ENCODE measurements around the gene GRID1.

The GRID1 gene

GRCh38 chr10:85901599-85901998 lies 465.0 kb downstream of the GRID1 start:
- DNase-seq: no peak

- no peak for DNase-seq
These were observed 466.1 kb downstream of the GRID1 start for GRCh38 chr10:85900487-85900886.

DNA sequence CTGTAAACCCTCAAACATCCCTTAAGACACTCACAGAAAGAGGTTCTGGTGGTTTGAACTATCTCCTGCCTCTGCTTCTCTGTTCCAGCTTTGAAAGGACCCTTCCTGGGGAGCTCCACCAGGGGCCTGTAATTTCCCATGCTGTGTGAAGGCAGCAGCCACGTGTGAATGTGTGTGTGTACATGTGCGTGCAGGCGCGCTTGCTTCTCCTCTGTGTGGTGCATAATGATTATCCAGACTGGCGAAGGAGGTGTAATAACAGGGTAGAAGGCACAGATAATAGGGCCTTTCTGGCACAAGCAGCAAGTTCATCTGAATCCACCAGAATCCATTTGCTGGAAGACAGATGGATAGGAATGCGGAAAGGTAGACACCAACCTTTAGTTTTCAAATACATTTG lies 466.5 kb downstream of the GRID1 start:
- no peak for DNase-seq

GRCh38 chr10:85891472-85891871 lies 475.1 kb downstream of the GRID1 start:
- no peak for DNase-seq

- DNase-seq: no peak
These were observed 478.0 kb downstream of the GRID1 start for GRCh38 chr10:85888559-85888958.

GRCh38 chr10:85888004-85888403 lies 478.6 kb downstream of the GRID1 start:
- no peak for DNase-seq

DNA sequence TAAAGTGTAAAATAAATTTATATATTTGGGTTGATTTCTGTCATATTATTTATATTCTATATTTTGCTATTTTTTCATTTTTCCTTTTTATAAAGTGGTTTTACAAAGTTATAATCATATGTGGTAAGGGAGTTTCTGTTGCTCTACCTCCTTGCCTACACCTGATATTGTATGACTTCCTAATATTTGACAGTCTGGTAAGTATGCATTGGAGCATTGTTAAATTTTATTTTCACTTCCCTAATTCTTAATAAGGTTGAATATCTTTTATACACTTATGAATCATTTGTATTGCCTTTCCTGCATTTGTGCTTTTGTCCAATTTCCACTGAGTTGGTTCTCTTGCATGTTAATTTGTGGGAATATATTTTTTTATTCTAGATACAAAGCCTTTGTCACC lies 492.4 kb downstream of the GRID1 start:
- DNase-seq: no peak

DNA sequence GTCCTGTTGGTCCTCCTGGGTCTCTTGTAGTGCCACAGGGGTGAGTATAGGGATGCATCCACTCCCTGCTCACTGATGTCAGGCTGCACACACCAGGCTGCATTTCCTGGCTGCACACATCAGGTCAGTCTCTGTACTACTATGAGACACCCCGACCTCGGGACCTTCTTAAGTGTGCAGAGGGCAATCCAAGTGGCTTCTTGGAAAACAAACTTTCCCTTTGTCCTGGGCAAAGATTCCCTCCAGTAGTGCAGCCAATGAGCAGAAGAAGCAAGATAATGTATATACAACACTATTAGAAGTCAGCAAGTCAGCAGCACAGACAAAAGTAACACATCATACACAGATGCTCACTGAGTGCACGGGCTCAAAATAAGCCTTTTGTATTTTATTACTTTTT lies 493.5 kb downstream of the GRID1 start:
- no peak for DNase-seq

GRCh38 chr10:85868627-85869499 lies 497.7 kb downstream of the GRID1 start:
- DNase-seq: no peak

GRCh38 chr10:85864868-85865526 lies 501.6 kb downstream of the GRID1 start:
- no peak for DNase-seq

DNA sequence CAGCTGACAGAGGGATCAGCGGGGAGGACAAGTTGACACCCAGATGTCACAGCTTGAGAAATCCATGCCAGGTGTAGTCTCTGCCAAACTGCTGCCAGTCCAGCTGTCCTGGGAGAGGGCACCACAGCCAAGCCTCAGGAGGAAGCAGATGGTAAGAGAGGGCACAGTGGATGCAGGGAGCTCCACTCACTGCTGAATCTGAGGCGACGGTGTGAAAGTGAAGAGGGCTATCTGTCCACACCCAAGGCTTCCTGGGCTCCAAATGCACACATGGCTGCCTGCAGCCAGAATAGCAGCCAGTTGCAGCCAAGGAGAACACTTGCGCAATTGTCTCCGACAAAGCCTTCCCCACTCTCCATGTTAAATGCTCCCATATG lies 502.4 kb downstream of the GRID1 start:
- DNase-seq: no peak

DNA sequence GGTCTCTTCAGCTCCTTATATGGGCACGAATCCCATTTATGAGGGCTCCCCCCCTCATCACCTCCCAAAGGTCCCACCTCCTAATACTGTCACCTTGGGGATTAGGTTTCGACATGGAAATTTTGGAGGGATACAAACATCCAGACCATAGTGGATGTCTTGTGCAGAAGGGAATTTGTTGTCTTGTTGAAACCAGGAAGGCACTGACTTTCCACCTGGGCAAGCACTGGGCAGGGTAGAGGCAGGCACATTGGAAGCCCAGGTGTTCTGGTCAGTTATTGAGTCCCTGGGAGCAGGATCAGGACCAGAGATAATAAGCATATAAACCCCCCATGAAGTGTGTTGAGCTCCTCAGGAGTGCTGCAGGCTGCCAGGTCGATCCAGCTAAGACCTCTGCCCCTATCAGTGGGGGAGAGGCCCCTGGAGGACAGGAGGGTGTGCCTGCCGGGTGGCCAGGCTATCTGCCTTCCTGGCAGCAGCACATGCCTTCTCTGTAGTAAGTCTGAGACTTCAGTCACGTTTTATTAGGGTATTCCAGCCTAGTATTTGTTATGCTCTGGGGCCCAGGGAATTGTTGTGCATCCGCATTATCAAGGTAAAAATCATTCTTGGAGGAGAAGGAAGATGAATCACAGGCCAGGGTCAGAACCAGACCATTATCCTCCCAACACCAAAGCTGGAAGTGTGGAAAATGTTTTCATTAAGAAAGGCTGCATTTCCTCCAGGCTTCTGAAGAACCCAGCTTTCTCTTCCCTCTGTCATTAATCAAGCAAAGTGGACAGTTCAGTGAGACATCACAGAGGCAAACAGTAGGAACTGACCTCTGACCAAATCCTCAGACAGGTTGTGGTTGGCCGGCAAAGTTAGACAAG lies 503.1 kb downstream of the GRID1 start:
- DNase-seq: no peak

DNA sequence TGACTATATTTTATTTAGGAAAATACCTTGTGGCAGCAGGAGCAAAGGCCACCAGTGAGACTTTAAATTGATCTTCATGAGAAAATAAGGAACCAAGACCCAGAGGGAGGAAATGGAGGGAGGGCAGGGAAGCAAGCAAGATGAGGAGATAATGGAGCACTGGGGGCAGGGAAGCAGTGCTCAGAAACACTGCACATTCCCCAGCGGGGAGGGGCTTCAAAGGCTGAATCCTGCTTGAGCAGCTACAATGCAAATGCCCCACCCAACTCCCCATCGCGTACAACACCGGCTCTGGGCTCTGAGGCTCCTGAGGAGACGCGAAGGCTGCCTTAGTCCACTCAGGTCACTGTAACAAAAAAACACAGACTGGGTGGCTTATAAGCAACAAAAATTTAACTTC lies 503.8 kb downstream of the GRID1 start:
- no peak for DNase-seq

DNA sequence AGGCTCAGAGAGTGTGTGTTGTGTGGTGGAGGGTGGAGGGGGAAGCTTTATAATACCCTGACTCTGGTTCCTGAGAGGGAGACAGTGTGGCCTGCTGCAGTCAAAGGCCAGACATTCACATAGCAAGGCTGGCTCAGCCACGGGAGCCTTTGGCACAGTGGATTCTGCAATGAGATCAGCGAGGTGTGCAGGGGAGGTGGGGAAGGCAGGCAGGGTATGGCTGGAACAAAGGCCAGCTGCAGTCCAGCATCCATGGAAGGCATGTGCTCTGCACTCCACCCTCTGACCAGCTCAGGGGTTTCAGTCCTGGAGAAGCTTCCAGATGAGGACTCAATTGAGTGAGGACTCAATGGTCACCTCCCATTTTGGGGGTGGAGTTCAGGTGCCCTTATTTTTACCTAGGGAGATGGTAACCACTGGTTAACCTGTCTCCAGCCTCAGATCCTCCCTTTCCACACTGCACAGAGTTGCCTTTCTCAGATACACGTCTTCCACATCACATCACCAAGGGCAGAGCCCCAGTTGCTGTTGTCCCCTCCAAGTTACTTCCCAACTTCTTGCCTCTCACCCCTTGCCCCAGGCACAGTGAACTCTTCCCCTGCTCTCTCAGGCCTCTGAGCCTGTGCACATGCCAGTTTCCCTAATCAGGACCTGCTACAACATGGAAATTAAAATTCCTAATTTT lies 504.9 kb downstream of the GRID1 start:
- no peak for DNase-seq

GRCh38 chr10:85859859-85860258 lies 506.7 kb downstream of the GRID1 start:
- no peak for DNase-seq

DNA sequence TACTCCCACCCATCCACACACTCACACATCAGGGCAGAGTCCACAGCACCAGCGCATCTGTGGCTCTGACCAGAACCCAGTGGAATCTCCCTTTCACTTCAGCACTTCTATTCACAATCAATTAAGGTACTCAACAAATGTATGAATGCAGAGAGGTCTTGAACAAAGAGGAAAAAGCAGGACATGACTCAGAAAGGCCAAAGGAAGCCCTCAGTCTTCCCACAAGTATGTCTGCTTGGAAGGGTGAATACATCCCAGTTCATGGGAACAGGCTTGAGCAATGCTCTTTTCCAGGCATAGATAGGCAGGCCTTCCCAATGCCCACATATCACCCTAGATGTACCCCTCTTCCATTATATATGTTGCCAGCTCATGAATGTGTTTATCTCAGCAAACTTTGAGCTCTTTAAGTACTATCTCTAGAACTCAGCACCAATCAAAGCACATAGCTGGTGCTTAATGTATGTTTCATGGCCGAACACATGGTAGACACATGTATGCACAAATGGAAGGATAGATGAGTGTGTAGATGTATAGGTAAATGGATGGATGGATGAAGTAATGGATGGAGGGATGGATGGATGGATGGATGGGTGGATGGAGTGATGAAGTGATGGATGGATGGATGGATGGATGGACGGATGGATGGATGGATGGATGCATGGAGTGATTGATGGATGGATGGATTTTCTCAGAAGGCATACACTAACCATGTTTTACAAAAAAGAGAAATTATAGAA lies 507.6 kb downstream of the GRID1 start:
- no peak for DNase-seq

DNA sequence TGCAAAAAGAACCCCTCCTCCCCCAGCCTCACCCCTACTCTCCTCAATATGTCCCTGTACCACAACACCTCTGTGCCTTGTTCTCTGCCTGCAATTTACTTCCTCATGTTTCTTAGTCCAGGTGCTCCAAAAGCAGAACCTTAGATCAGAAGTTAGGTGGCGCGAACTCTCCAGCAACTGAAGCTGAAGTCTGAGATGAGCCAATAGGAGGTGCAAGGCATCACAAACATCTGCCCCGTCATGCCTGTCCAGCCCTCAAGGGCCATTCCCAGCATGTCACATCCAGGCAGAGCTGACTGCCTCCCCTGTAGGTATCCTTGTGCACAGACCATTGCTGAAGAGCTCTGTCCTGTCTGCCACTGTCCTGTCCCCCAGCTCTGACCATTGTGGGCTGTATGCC lies 508.8 kb downstream of the GRID1 start:
- no peak for DNase-seq

DNA sequence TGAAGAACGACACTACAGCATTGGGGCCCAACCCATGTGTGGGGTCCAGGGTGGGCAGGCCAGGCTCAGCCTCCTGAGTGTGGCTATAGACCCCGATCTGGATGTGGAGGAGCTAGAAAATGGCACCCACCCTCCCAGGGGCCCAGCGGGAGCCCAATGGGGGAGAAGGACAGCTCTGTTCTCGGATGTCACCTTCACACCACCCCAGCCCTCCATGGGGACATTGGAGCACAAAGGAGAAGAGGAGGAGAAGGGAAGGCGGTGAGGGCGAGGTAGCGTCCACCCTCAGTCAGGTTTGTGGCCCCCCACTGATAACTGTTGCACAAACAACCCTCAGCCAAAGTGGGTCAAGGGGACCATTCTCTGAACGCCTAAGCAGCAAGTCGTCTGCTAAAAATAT lies 509.3 kb downstream of the GRID1 start:
- no peak for DNase-seq

- DNase-seq: no peak
These were observed 514.7 kb downstream of the GRID1 start for GRCh38 chr10:85851934-85852333.

- no peak for DNase-seq
These were observed 515.3 kb downstream of the GRID1 start for GRCh38 chr10:85851325-85851724.

DNA sequence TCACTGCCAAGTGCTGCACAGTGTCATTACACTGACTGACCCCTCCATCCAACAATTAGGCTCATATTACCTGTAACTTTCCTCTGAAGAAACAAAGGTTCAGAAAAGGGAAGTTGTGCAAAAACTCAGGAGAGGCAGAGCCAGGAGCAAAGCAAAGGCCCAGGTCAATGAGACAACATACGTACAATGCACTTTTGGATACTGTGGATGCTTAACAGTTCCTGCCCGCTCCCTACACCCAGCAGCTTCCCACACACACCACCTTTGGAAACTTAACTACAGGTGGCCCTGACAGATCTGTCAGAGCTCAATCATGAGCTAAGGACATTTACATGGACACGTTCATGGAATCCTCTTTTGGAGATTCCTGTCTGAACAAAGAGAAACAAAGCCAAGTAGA lies 515.9 kb downstream of the GRID1 start:
- DNase-seq: no peak

DNA sequence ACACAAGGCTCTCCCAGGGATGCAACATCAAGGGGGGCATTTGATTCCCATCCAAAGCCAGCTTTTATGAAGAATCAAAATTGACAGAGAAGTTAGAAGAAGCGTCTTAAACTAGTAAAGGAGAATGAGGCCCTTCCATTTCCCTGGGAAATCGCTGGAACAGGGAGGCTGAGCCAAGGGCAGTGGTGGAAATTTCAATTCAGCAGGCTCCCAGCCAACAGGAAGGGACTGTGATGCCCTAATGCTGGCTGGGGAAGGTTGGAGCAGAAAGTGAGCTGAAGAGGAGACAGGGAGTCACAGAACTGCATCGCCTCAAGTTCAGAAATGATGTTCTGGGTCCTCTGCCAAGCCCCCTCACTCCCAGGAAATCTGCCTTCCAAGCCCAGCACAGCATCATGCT lies 517.3 kb downstream of the GRID1 start:
- no peak for DNase-seq

All from stimulated activated CD8-positive, alpha-beta memory T cell treated with anti-CD3 and anti-CD28 coated beads, Interleukin-4, amount 100 ng/mL, for 48 hours (primary cell).